Measurements from ENCODE around the gene HS6ST1.

The HS6ST1 gene

GRCh38 chr2:128360711-128361110 lies 42.0 kb upstream of the HS6ST1 start:
- no peak overlapping the region for H3K27ac ChIP-seq (ENCODE audit: low read depth, low read length, severe bottlenecking)
- 92 to 94% methylated on average over 7 to 8 of the region's 8 CpGs for WGBS, 2 experiments (ENCODE audit: insufficient coverage in 2 of 2)
- H3K36me3 ChIP-seq (ENCODE audit: control insufficient read depth, insufficient read depth, low read length): no peaks in the 10 kb centered on the region
- H3K4me1 ChIP-seq (ENCODE audit: control insufficient read depth, insufficient read depth, low read length, poor library complexity, severe bottlenecking): peaks cover 30% of the 10 kb centered on the region
- H3K9me3 ChIP-seq (ENCODE audit: control insufficient read depth, low read length): no peaks in the 10 kb centered on the region
- no peak overlapping the region for H3K4me3 ChIP-seq (ENCODE audit: extremely low read depth, insufficient read depth, low read length, poor library complexity, severe bottlenecking)

GRCh38 chr2:128359841-128360240 lies 41.2 kb upstream of the HS6ST1 start:
- 94% methylated on average over 10 to 11 of the region's 11 CpGs for WGBS, 2 experiments (ENCODE audit: insufficient coverage in 2 of 2)
- H3K27ac ChIP-seq (ENCODE audit: low read depth, low read length, severe bottlenecking): no peak overlapping the region
- peaks cover 30% of the 10 kb centered on the region for H3K4me1 ChIP-seq (ENCODE audit: control insufficient read depth, insufficient read depth, low read length, poor library complexity, severe bottlenecking)
- H3K9me3 ChIP-seq (ENCODE audit: control insufficient read depth, low read length): no peaks in the 10 kb centered on the region
- no peaks in the 10 kb centered on the region for H3K36me3 ChIP-seq (ENCODE audit: control insufficient read depth, insufficient read depth, low read length)
- H3K4me3 ChIP-seq (ENCODE audit: extremely low read depth, insufficient read depth, low read length, poor library complexity, severe bottlenecking): no peak overlapping the region

GRCh38 chr2:128358941-128359731 lies 40.5 kb upstream of the HS6ST1 start:
- Histone ChIP-seq H3K4me1 (ENCODE audit: control insufficient read depth, insufficient read depth, low read length, poor library complexity, severe bottlenecking) (peaks cover 24% of the 10 kb centered on the region), H3K36me3 (ENCODE audit: control insufficient read depth, insufficient read depth, low read length) (no peaks in the 10 kb centered on the region), H3K27ac (ENCODE audit: low read depth, low read length, severe bottlenecking) (no peak overlapping the region), H3K9me3 (ENCODE audit: control insufficient read depth, low read length) (no peaks in the 10 kb centered on the region), H3K4me3 (ENCODE audit: extremely low read depth, insufficient read depth, low read length, poor library complexity, severe bottlenecking) (no peak overlapping the region)
- 88 to 95% methylated on average over 14 to 15 of the region's 16 CpGs for WGBS, 2 experiments (ENCODE audit: insufficient coverage in 2 of 2)

GRCh38 chr2:128357506-128358370 lies 39.1 kb upstream of the HS6ST1 start:
- peaks cover 15% of the 10 kb centered on the region for H3K4me1 ChIP-seq (ENCODE audit: control insufficient read depth, insufficient read depth, low read length, poor library complexity, severe bottlenecking)
- H3K27ac ChIP-seq (ENCODE audit: low read depth, low read length, severe bottlenecking): no peak overlapping the region
- H3K9me3 ChIP-seq (ENCODE audit: control insufficient read depth, low read length): no peaks in the 10 kb centered on the region
- no peaks in the 10 kb centered on the region for H3K36me3 ChIP-seq (ENCODE audit: control insufficient read depth, insufficient read depth, low read length)
- H3K4me3 ChIP-seq (ENCODE audit: extremely low read depth, insufficient read depth, low read length, poor library complexity, severe bottlenecking): no peak overlapping the region
- WGBS, 2 experiments (ENCODE audit: insufficient coverage in 2 of 2): 91 to 94% methylated on average over 9 of the region's 12 CpGs

GRCh38 chr2:128356127-128356526 lies 37.5 kb upstream of the HS6ST1 start:
- WGBS, 2 experiments (ENCODE audit: insufficient coverage in 2 of 2): no CpG with 5 or more reads among the region's 2 CpGs
- H3K4me3 ChIP-seq (ENCODE audit: extremely low read depth, insufficient read depth, low read length, poor library complexity, severe bottlenecking): no peak overlapping the region
- peaks cover 4% of the 10 kb centered on the region for H3K9me3 ChIP-seq (ENCODE audit: control insufficient read depth, low read length)
- H3K27ac ChIP-seq (ENCODE audit: low read depth, low read length, severe bottlenecking): no peak overlapping the region
- H3K36me3 ChIP-seq (ENCODE audit: control insufficient read depth, insufficient read depth, low read length): no peaks in the 10 kb centered on the region
- H3K4me1 ChIP-seq (ENCODE audit: control insufficient read depth, insufficient read depth, low read length, poor library complexity, severe bottlenecking): no peaks in the 10 kb centered on the region

- H3K9me3 ChIP-seq (ENCODE audit: control insufficient read depth, low read length): peaks cover 4% of the 10 kb centered on the region
- no peaks in the 10 kb centered on the region for H3K4me1 ChIP-seq (ENCODE audit: control insufficient read depth, insufficient read depth, low read length, poor library complexity, severe bottlenecking)
- 86 to 100% methylated on average over 2 to 4 of the region's 6 CpGs for WGBS, 2 experiments (ENCODE audit: insufficient coverage in 2 of 2)
- no peaks in the 10 kb centered on the region for H3K36me3 ChIP-seq (ENCODE audit: control insufficient read depth, insufficient read depth, low read length)
- no peak overlapping the region for H3K27ac ChIP-seq (ENCODE audit: low read depth, low read length, severe bottlenecking)
- no peak overlapping the region for H3K4me3 ChIP-seq (ENCODE audit: extremely low read depth, insufficient read depth, low read length, poor library complexity, severe bottlenecking)
Measured at GRCh38 chr2:128354726-128355470, 36.2 kb upstream of the HS6ST1 start.

GRCh38 chr2:128354161-128354560 lies 35.5 kb upstream of the HS6ST1 start:
- 87 to 92% methylated on average over 4 to 5 of the region's 5 CpGs for WGBS, 2 experiments (ENCODE audit: insufficient coverage in 2 of 2)
- H3K36me3 ChIP-seq (ENCODE audit: control insufficient read depth, insufficient read depth, low read length): no peaks in the 10 kb centered on the region
- H3K9me3 ChIP-seq (ENCODE audit: control insufficient read depth, low read length): peaks cover 4% of the 10 kb centered on the region
- no peak overlapping the region for H3K4me3 ChIP-seq (ENCODE audit: extremely low read depth, insufficient read depth, low read length, poor library complexity, severe bottlenecking)
- H3K4me1 ChIP-seq (ENCODE audit: control insufficient read depth, insufficient read depth, low read length, poor library complexity, severe bottlenecking): no peaks in the 10 kb centered on the region
- H3K27ac ChIP-seq (ENCODE audit: low read depth, low read length, severe bottlenecking): no peak overlapping the region

GRCh38 chr2:128350736-128351135 lies 32.1 kb upstream of the HS6ST1 start:
- WGBS, 2 experiments (ENCODE audit: insufficient coverage in 2 of 2): no CpG with 5 or more reads among the region's 1 CpG
- Histone ChIP-seq H3K36me3 (ENCODE audit: control insufficient read depth, insufficient read depth, low read length) (no peaks in the 10 kb centered on the region), H3K27ac (ENCODE audit: low read depth, low read length, severe bottlenecking) (no peak overlapping the region), H3K4me1 (ENCODE audit: control insufficient read depth, insufficient read depth, low read length, poor library complexity, severe bottlenecking) (peaks cover 3% of the 10 kb centered on the region), H3K9me3 (ENCODE audit: control insufficient read depth, low read length) (peaks cover 4% of the 10 kb centered on the region), H3K4me3 (ENCODE audit: extremely low read depth, insufficient read depth, low read length, poor library complexity, severe bottlenecking) (no peak overlapping the region)

GRCh38 chr2:128348701-128349100 lies 30.0 kb upstream of the HS6ST1 start:
- Histone ChIP-seq H3K4me1 (ENCODE audit: control insufficient read depth, insufficient read depth, low read length, poor library complexity, severe bottlenecking) (peaks cover 3% of the 10 kb centered on the region), H3K9me3 (ENCODE audit: control insufficient read depth, low read length) (peaks cover 6% of the 10 kb centered on the region), H3K4me3 (ENCODE audit: extremely low read depth, insufficient read depth, low read length, poor library complexity, severe bottlenecking) (no peak overlapping the region), H3K36me3 (ENCODE audit: control insufficient read depth, insufficient read depth, low read length) (no peaks in the 10 kb centered on the region), H3K27ac (ENCODE audit: low read depth, low read length, severe bottlenecking) (no peak overlapping the region)
- WGBS, 2 experiments (ENCODE audit: insufficient coverage in 2 of 2): 91 to 98% methylated on average over 5 of the region's 5 CpGs

- Histone ChIP-seq H3K9me3 (ENCODE audit: control insufficient read depth, low read length) (peaks cover 9% of the 10 kb centered on the region), H3K27ac (ENCODE audit: low read depth, low read length, severe bottlenecking) (no peak overlapping the region), H3K4me1 (ENCODE audit: control insufficient read depth, insufficient read depth, low read length, poor library complexity, severe bottlenecking) (peaks cover 3% of the 10 kb centered on the region), H3K4me3 (ENCODE audit: extremely low read depth, insufficient read depth, low read length, poor library complexity, severe bottlenecking) (no peak overlapping the region), H3K36me3 (ENCODE audit: control insufficient read depth, insufficient read depth, low read length) (no peaks in the 10 kb centered on the region)
- 75 to 79% methylated on average over 11 to 12 of the region's 16 CpGs for WGBS, 2 experiments (ENCODE audit: insufficient coverage in 2 of 2)
Measured at GRCh38 chr2:128347701-128348539, 29.3 kb upstream of the HS6ST1 start.
